Measurements from ENCODE around the gene SDK2.

DNA sequence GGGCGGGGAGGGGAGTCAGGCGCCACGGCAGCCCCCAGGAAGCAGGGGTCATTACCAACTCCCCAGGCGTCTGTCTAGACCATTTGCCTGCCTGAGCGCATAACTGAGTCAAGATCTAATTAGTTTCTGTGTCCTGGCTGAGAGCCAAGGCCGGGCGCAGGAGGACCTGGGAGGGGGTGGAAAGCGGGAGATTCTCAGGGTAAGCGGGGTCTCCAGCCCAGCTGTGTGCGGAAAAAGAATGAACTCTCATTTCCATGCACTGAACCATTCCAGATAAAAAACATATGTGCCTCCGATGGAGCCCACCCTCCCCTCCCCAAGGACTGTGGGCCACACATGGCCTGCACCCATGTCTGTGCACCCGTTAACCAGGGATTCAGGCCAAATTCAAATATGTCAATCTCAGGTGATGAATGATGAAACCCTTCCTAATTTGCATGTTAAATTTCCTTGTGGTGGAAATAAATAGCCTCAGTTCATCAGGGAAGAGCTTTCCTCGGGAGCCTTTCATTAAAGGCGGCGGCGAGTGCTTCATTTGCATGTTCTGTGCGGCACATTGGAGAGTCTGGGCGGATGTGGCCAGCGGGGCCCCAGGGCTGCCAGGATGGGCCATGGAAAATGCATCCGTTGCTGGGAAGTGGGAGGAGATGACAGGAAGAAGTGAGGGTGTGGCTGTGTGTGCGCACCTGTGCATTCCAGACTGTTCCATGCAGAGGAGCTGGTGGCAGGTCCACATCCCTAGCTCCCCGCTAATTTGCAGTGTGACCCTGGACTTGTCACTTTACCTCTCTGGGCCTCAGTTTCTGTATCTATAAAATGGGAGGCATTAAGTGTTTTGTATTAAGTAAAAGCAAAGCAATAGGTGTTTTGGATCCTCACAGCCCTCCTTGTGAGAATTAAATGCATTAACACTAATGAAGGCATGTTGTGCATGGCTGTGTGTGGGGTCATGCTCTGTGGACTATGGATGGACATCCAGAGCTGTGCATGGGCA, 151.1 kb downstream of the SDK2 start:
- TF ChIP-seq, protein P1, sequence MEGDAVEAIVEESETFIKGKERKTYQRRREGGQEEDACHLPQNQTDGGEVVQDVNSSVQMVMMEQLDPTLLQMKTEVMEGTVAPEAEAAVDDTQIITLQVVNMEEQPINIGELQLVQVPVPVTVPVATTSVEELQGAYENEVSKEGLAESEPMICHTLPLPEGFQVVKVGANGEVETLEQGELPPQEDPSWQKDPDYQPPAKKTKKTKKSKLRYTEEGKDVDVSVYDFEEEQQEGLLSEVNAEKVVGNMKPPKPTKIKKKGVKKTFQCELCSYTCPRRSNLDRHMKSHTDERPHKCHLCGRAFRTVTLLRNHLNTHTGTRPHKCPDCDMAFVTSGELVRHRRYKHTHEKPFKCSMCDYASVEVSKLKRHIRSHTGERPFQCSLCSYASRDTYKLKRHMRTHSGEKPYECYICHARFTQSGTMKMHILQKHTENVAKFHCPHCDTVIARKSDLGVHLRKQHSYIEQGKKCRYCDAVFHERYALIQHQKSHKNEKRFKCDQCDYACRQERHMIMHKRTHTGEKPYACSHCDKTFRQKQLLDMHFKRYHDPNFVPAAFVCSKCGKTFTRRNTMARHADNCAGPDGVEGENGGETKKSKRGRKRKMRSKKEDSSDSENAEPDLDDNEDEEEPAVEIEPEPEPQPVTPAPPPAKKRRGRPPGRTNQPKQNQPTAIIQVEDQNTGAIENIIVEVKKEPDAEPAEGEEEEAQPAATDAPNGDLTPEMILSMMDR (IDR thresholded peaks at IDR 0.05) = no peak
- no peak for TF ChIP-seq EP300 (IDR thresholded peaks at IDR 0.05)
- no peak for TF ChIP-seq POLR2A (IDR thresholded peaks at IDR 0.05)

Measured in ovary (tissue), 3 donors.